ENCODE results near the gene CABP4.

Gene CABP4

DNA sequence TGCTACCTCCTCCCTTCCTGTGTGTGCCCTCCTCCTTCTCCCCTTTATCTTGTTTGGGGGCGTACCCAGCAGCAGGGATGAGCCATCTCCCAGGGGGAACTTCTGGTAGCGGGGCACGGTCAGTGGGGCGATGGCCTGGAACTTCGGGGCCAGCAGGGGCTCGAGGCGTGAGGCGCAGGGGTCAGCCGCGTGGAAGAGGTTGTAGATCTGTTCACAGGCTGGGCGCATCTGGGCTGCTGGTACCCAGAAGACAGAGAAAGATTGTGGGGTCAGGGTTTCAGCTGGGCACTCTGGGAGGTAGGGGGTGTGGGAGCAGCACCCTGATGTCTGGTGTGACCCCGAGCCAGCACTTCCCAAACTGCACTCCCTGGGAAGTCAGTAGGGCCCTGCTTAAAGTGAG lies 41.0 kb downstream of the CABP4 start:
- no peaks in the 10 kb centered on the region for H3K9me3 ChIP-seq (ENCODE audit: control insufficient read depth, insufficient read depth, low read depth, low read length)
- peaks cover 73% of the 10 kb centered on the region for H3K36me3 ChIP-seq (ENCODE audit: control insufficient read depth, insufficient read depth, low read length)
- H3K27ac ChIP-seq (ENCODE audit: low read depth, low read length): no peak overlapping the region
- no peaks in the 10 kb centered on the region for H3K27me3 ChIP-seq (ENCODE audit: control insufficient read depth, insufficient read depth, low read length)
- H3K9ac ChIP-seq (ENCODE audit: low read length): no peak overlapping the region
- H3K4me3 ChIP-seq (ENCODE audit: low read depth, low read length): no peak overlapping the region
- no peaks in the 10 kb centered on the region for H3K4me1 ChIP-seq (ENCODE audit: control insufficient read depth, insufficient read depth, low read length)

DNA sequence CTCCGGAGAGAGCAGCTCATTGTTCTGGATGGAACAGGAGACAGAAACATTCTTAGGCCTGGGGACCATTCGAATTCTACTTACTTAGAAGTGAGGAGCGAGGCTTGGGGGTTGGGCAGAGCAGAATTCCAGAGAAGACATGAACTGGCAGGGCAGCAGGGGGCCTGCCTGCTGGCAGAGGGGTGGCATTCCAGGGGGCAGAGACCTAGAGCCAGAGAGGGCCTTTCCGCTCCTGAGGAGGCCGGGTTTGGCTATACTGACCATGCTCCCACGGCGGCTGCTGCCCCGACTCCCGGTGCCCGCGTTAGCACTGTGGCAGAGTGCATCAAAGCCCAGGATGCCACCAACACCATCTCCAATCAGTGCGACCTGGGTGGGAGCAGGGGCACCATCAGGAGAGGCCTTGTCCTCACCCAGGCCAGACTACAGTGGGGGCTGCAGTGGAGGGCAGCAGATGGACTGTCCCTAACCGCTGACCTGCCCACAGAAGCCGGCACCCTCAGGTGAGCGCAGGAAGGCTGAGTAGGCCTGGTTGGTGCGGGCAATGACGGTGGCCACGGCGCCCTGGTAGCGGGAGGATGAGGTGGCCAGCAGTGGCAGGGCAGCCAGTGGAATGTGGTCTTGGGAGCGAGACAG lies 42.6 kb downstream of the CABP4 start:
- Histone ChIP-seq H3K9me3 (ENCODE audit: control insufficient read depth, insufficient read depth, low read depth, low read length) (no peaks in the 10 kb centered on the region), H3K4me3 (ENCODE audit: low read depth, low read length) (no peak overlapping the region), H3K4me1 (ENCODE audit: control insufficient read depth, insufficient read depth, low read length) (no peaks in the 10 kb centered on the region), H3K9ac (ENCODE audit: low read length) (no peak overlapping the region), H3K27ac (ENCODE audit: low read depth, low read length) (no peak overlapping the region), H3K27me3 (ENCODE audit: control insufficient read depth, insufficient read depth, low read length) (no peaks in the 10 kb centered on the region), H3K36me3 (ENCODE audit: control insufficient read depth, insufficient read depth, low read length) (peaks cover 63% of the 10 kb centered on the region)

- H3K27ac ChIP-seq (ENCODE audit: low read depth, low read length): no peak overlapping the region
- H3K27me3 ChIP-seq (ENCODE audit: control insufficient read depth, insufficient read depth, low read length): peaks cover 4% of the 10 kb centered on the region
- H3K9me3 ChIP-seq (ENCODE audit: control insufficient read depth, insufficient read depth, low read depth, low read length): no peaks in the 10 kb centered on the region
- H3K4me3 ChIP-seq (ENCODE audit: low read depth, low read length): no peak overlapping the region
- H3K4me1 ChIP-seq (ENCODE audit: control insufficient read depth, insufficient read depth, low read length): peaks cover 2% of the 10 kb centered on the region; the same call in 1 of the 2 replicates
- H3K9ac ChIP-seq (ENCODE audit: low read length): no peak overlapping the region
- peaks cover 59% of the 10 kb centered on the region for H3K36me3 ChIP-seq (ENCODE audit: control insufficient read depth, insufficient read depth, low read length)
Measured at GRCh38 chr11:67498544-67498972, 43.4 kb downstream of the CABP4 start.

GRCh38 chr11:67499808-67500483 lies 44.8 kb downstream of the CABP4 start:
- Histone ChIP-seq H3K9me3 (ENCODE audit: control insufficient read depth, insufficient read depth, low read depth, low read length) (no peaks in the 10 kb centered on the region), H3K4me1 (ENCODE audit: control insufficient read depth, insufficient read depth, low read length) (peaks cover 5% of the 10 kb centered on the region), H3K27me3 (ENCODE audit: control insufficient read depth, insufficient read depth, low read length) (peaks cover 8% of the 10 kb centered on the region), H3K4me3 (ENCODE audit: low read depth, low read length) (no peak overlapping the region), H3K9ac (ENCODE audit: low read length) (no peak overlapping the region), H3K27ac (ENCODE audit: low read depth, low read length) (no peak overlapping the region), H3K36me3 (ENCODE audit: control insufficient read depth, insufficient read depth, low read length) (peaks cover 51% of the 10 kb centered on the region)

GRCh38 chr11:67500484-67500821 lies 45.3 kb downstream of the CABP4 start:
- Histone ChIP-seq H3K9me3 (ENCODE audit: control insufficient read depth, insufficient read depth, low read depth, low read length) (no peaks in the 10 kb centered on the region), H3K27ac (ENCODE audit: low read depth, low read length) (no peak overlapping the region)

GRCh38 chr11:67500831-67501715 lies 45.9 kb downstream of the CABP4 start:
- H3K36me3 ChIP-seq (ENCODE audit: control insufficient read depth, insufficient read depth, low read length): peaks cover 42% of the 10 kb centered on the region
- no peak overlapping the region for H3K9ac ChIP-seq (ENCODE audit: low read length)
- no peak overlapping the region for H3K27ac ChIP-seq (ENCODE audit: low read depth, low read length)
- peaks cover 8% of the 10 kb centered on the region for H3K27me3 ChIP-seq (ENCODE audit: control insufficient read depth, insufficient read depth, low read length)
- peaks cover 13% of the 10 kb centered on the region for H3K4me1 ChIP-seq (ENCODE audit: control insufficient read depth, insufficient read depth, low read length)
- H3K4me3 ChIP-seq (ENCODE audit: low read depth, low read length): no peak overlapping the region
- H3K9me3 ChIP-seq (ENCODE audit: control insufficient read depth, insufficient read depth, low read depth, low read length): no peaks in the 10 kb centered on the region

More at GRCh38 chr11:67500484-67500821, 45.3 kb downstream of the CABP4 start:
- H3K4me1 ChIP-seq (ENCODE audit: control insufficient read depth, insufficient read depth, low read length): peaks cover 7% of the 10 kb centered on the region
- H3K27me3 ChIP-seq (ENCODE audit: control insufficient read depth, insufficient read depth, low read length): peaks cover 8% of the 10 kb centered on the region
- H3K9ac ChIP-seq (ENCODE audit: low read length): no peak overlapping the region
- peaks cover 48% of the 10 kb centered on the region for H3K36me3 ChIP-seq (ENCODE audit: control insufficient read depth, insufficient read depth, low read length)
- no peak overlapping the region for H3K4me3 ChIP-seq (ENCODE audit: low read depth, low read length)

DNA sequence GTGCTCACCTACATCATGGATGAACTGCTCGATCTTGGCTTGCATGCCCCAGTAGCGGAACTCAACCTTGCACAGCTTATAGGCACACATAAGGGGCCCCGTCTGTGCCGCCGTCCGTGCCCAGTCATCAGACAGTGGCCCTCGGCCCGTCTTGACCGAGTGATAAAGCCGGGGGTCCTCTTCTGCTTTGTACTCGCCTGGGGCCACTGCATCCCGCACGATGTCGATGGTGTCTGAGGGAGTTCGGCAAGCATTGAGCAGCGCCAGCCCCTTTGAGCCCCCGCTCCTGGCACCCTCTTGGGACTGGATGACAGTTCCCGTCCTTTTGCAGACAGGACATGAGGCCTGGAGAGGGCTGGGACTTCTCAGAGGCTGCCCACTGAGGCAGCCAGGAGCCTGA lies 46.7 kb downstream of the CABP4 start:
- Histone ChIP-seq H3K4me1 (ENCODE audit: control insufficient read depth, insufficient read depth, low read length) (peaks cover 18% of the 10 kb centered on the region), H3K27ac (ENCODE audit: low read depth, low read length) (no peak overlapping the region), H3K9me3 (ENCODE audit: control insufficient read depth, insufficient read depth, low read depth, low read length) (no peaks in the 10 kb centered on the region), H3K27me3 (ENCODE audit: control insufficient read depth, insufficient read depth, low read length) (peaks cover 8% of the 10 kb centered on the region), H3K36me3 (ENCODE audit: control insufficient read depth, insufficient read depth, low read length) (peaks cover 36% of the 10 kb centered on the region), H3K4me3 (ENCODE audit: low read depth, low read length) (no peak overlapping the region), H3K9ac (ENCODE audit: low read length) (no peak overlapping the region)

DNA sequence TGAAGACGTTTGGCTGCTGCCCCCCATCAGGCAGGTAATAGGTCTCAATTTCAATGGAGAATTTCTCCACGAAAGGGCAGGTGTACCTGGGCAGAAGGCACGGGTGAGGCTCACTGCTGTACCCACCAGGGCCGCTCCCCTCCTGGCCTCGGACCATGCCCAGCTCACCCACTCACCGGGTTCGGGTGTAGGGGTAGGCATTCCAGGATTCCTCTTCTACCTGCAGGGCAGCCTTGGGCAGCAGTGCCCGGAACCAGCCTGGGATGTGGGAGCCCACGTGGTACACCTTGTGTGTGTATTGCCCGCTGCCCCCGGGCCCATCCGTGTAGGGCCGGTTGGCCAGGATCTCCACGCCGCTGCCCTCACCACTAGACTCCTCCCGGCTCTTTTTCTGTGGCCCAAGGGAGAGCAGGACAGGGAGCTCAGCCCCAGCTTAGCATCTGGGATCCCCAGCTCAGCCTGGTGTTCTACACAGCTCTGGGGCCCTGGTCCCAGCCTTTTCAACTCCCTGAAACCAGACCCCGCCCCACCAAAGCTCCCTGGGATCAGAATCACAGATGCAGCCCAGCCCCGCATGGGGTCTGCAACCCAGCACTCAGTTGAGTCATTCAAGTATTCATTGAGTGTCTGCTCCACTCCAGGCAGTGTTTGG lies 47.3 kb downstream of the CABP4 start:
- Histone ChIP-seq H3K27me3 (ENCODE audit: control insufficient read depth, insufficient read depth, low read length) (peaks cover 8% of the 10 kb centered on the region), H3K36me3 (ENCODE audit: control insufficient read depth, insufficient read depth, low read length) (peaks cover 32% of the 10 kb centered on the region), H3K4me1 (ENCODE audit: control insufficient read depth, insufficient read depth, low read length) (peaks cover 23% of the 10 kb centered on the region), H3K4me3 (ENCODE audit: low read depth, low read length) (no peak overlapping the region), H3K27ac (ENCODE audit: low read depth, low read length) (no peak overlapping the region), H3K9me3 (ENCODE audit: control insufficient read depth, insufficient read depth, low read depth, low read length) (no peaks in the 10 kb centered on the region), H3K9ac (ENCODE audit: low read length) (no peak overlapping the region)

- peaks cover 24% of the 10 kb centered on the region for H3K36me3 ChIP-seq (ENCODE audit: control insufficient read depth, insufficient read depth, low read length)
- peaks cover 8% of the 10 kb centered on the region for H3K27me3 ChIP-seq (ENCODE audit: control insufficient read depth, insufficient read depth, low read length)
- H3K9ac ChIP-seq (ENCODE audit: low read length): no peak overlapping the region
- no peak overlapping the region for H3K27ac ChIP-seq (ENCODE audit: low read depth, low read length)
- H3K4me3 ChIP-seq (ENCODE audit: low read depth, low read length): peak overlapping the region; percentile 84
- H3K4me1 ChIP-seq (ENCODE audit: control insufficient read depth, insufficient read depth, low read length): peaks cover 23% of the 10 kb centered on the region
- no peaks in the 10 kb centered on the region for H3K9me3 ChIP-seq (ENCODE audit: control insufficient read depth, insufficient read depth, low read depth, low read length)
Measured at GRCh38 chr11:67503119-67504004, 48.2 kb downstream of the CABP4 start.
